KOPT-K1 (cell line): Measurements from ENCODE around the gene BMPR1A.

Source experiments
- H3K27ac ChIP-seq: fragments of 200-600 bp; sonication (generic); 2 replicates; pipeline ENCODE4 v1.5.1; 2016; ENCODE audit warnings: antibody characterized with exemption, mild to moderate bottlenecking, low read depth, low read length; ENCODE audit not compliant: poor library complexity, severe bottlenecking
- H3K36me3 ChIP-seq: fragments of 200-600 bp; sonication (generic); 2 replicates; pipeline ENCODE4 v1.5.1; 2017; ENCODE audit warnings: antibody characterized with exemption, mild to moderate bottlenecking, low read length, moderate library complexity; ENCODE audit not compliant: insufficient read depth
- H3K9me3 ChIP-seq: fragments of 200-600 bp; sonication (generic); 2 replicates; pipeline ENCODE4 v1.5.1; 2017; ENCODE audit warnings: antibody characterized with exemption, low read length, mild to moderate bottlenecking; ENCODE audit not compliant: insufficient read depth, poor library complexity, severe bottlenecking

Gene BMPR1A

DNA sequence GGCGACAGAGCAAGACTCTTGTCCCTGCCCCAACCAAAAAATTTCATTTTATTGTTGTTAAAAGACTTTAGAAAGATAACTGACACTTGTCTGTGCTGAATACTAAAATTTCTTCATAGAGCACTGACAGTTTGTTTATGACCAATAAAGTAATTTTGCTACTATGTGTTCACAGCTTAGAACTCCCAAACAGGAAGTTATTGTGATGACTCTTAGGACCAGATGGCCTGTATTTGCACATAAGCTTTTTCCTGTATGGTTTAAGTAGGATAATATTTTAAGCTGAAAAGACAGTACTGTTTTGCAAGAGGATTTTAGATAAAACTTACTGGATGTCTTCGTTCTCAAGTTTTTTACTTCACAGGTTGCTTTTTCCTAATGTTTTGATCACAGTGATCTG lies 120.3 kb downstream of the BMPR1A start:
- H3K9me3 ChIP-seq = no peaks in the 10 kb centered on the region
- peaks cover 22% of the 10 kb centered on the region; the same call in 1 of the 2 replicates for H3K36me3 ChIP-seq
- no peak overlapping the region for H3K27ac ChIP-seq

DNA sequence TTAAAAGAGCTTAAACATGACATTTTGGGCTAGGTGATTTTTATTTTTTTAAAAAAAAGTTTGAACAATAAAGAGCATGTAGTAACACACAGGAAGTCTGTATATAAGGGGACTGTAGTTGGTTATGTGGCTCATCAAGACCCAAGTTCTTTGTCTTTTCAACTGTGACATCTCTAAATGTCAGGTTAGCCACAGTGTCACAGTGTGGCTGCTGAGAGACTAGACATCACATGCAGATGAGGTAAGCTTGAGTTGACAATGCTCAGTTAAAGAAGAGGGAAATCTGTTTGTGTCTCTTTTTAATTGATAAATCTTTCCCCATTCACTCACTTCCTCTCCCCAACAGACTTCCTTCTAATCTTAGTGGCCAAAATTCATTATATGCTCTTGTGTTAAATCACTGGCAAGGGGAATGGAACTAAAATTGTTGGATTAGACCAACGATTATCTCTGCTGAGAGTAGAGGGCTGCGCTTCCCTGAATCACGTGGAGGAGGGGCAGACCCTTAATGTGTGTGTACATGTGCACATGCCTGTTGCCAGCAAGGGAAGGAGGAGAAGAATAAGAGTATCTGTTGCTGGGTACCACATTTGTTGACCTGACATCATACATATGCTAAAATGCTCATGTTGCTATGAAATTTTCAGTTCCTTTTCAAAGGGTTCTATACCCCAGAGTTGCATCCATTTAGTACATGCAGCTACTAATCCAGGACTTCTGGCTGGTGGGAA lies 122.7 kb downstream of the BMPR1A start:
- peaks cover 22% of the 10 kb centered on the region; the same call in 1 of the 2 replicates for H3K36me3 ChIP-seq
- H3K9me3 ChIP-seq = no peaks in the 10 kb centered on the region
- no peak overlapping the region for H3K27ac ChIP-seq

- Histone ChIP-seq H3K27ac (no peak overlapping the region), H3K36me3 (peaks cover 19% of the 10 kb centered on the region; the same call in 1 of the 2 replicates), H3K9me3 (no peaks in the 10 kb centered on the region)
Measured at GRCh38 chr10:86880971-86881370, 124.6 kb downstream of the BMPR1A start.

GRCh38 chr10:86888585-86889381 lies 132.4 kb downstream of the BMPR1A start:
- H3K36me3 ChIP-seq = peaks cover 19% of the 10 kb centered on the region
- no peak overlapping the region for H3K27ac ChIP-seq
- H3K9me3 ChIP-seq = no peaks in the 10 kb centered on the region

DNA sequence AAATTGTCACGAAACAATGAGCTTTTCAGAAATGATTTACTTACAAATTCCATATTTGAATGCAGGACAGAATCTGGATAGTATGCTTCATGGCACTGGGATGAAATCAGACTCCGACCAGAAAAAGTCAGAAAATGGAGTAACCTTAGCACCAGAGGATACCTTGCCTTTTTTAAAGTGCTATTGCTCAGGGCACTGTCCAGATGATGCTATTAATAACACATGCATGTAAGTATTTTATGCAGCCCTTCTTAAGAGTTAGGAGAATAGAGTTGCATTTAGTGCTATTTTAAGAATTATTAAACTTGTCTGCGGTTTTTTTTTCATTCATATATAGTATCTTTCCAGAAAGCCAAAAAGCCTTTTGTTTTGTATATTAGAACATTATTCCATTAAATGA lies 133.6 kb downstream of the BMPR1A start:
- peaks cover 19% of the 10 kb centered on the region for H3K36me3 ChIP-seq
- H3K27ac ChIP-seq = no peak overlapping the region
- H3K9me3 ChIP-seq = no peaks in the 10 kb centered on the region

GRCh38 chr10:86898511-86898910 lies 142.1 kb downstream of the BMPR1A start:
- Histone ChIP-seq H3K36me3 (peaks cover 24% of the 10 kb centered on the region), H3K27ac (no peak overlapping the region), H3K9me3 (no peaks in the 10 kb centered on the region)

DNA sequence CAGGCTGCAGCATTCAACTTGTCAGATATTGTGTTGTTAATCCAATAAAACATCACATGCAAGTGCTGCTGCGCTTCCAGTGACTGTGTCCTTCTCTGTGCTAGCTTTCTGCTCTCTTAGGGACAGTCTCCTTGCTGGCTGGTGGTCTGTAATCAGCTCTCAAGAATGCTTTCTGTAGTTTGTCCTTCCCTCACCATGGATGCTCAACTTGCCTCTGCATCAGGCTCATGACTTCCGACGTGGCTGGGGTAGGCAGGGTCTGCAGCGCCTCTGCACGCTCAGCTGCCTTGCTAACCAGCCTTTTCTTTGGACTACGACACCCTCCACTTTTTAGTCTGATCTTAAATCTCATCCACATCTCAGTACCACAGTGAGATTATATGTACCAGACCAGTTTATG lies 142.7 kb downstream of the BMPR1A start:
- no peaks in the 10 kb centered on the region for H3K9me3 ChIP-seq
- no peak overlapping the region for H3K27ac ChIP-seq
- peaks cover 24% of the 10 kb centered on the region for H3K36me3 ChIP-seq

DNA sequence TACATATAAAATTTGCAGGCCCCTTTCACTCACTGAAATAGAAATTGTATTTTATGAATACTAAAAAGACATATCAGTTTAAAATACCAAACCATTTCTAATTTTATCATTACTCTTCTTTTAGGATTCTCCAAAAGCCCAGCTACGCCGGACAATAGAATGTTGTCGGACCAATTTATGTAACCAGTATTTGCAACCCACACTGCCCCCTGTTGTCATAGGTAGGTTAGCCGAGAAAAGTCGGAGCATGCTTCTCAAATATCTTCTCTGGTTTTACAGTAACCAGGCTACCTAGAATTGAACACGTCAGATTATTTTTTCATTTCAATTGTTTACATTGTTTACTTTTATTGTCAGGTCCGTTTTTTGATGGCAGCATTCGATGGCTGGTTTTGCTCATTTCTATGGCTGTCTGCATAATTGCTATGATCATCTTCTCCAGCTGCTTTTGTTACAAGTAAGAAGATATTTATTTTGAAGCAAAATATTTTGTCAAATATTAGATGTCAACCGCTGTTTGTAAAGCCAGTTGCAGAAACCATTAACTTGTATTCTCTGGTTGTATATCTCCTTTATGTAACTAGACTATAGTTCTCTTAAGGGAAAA lies 143.4 kb downstream of the BMPR1A start:
- H3K27ac ChIP-seq = no peak overlapping the region
- H3K9me3 ChIP-seq = no peaks in the 10 kb centered on the region
- peaks cover 29% of the 10 kb centered on the region for H3K36me3 ChIP-seq

- H3K9me3 ChIP-seq = peaks cover 7% of the 10 kb centered on the region
- peaks cover 41% of the 10 kb centered on the region for H3K36me3 ChIP-seq
- no peak overlapping the region for H3K27ac ChIP-seq
Measured at GRCh38 chr10:86900955-86901354, 144.5 kb downstream of the BMPR1A start.

DNA sequence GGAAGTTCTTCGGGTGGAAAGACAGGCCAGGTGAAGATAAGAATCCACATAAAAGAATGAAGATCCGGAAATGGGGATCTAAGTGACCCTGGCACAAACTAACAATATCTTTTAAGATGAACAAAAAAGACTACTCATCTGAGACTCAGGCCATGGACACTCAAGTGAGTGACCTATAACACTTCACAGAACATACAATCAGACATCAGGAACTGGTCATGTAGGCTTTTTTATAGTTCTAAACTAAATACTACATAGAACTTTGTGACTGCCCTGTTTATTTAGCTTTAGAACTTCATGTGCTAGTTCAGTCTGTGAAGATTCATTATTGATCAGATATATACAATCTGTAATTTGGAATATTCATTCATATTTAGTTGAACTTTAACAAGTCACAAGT lies 148.2 kb downstream of the BMPR1A start:
- Histone ChIP-seq H3K36me3 (peaks cover 62% of the 10 kb centered on the region), H3K9me3 (peaks cover 14% of the 10 kb centered on the region), H3K27ac (no peak overlapping the region)

- no peak overlapping the region for H3K27ac ChIP-seq
- H3K9me3 ChIP-seq = peaks cover 14% of the 10 kb centered on the region
- peaks cover 57% of the 10 kb centered on the region for H3K36me3 ChIP-seq
Measured at GRCh38 chr10:86905429-86905828, 149.0 kb downstream of the BMPR1A start.

DNA sequence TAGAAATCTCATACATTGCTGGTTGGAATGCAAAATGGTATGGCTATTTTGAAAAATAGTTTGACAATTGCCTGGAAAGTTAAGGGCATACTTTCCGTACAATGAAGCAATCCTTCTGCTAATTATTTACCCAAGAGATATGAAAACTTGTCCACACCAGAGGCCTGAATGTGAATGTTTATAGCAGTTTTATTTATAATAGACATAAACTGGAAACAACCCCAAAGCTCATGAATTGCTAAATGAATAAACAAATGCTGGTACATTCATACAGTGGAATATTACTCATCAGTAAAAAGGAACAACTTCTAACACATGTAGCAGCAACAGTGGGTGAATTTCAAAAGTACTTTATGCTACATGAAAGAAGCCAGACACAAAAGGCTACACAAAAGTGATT lies 158.3 kb downstream of the BMPR1A start:
- Histone ChIP-seq H3K36me3 (peaks cover 60% of the 10 kb centered on the region), H3K27ac (no peak overlapping the region), H3K9me3 (no peaks in the 10 kb centered on the region)

GRCh38 chr10:86918022-86918471 lies 161.6 kb downstream of the BMPR1A start:
- H3K27ac ChIP-seq = no peak overlapping the region
- no peaks in the 10 kb centered on the region for H3K9me3 ChIP-seq
- peaks cover 82% of the 10 kb centered on the region for H3K36me3 ChIP-seq

GRCh38 chr10:86922553-86922961 lies 166.1 kb downstream of the BMPR1A start:
- peaks cover 55% of the 10 kb centered on the region for H3K36me3 ChIP-seq
- no peak overlapping the region for H3K27ac ChIP-seq

More at GRCh38 chr10:86922553-86922961, 166.1 kb downstream of the BMPR1A start:
- H3K9me3 ChIP-seq = no peaks in the 10 kb centered on the region
